AG04449 (cell line): Measurements from ENCODE around the gene NFASC.

Experiments used
- CTCF ChIA-PET: fragments of 350-600 bp; formaldehyde crosslinking; extraction: SDS; loops from one replicate; lab custom pipeline; 2021; ENCODE audit warnings: antibody characterized with exemption; lab: Yijun Ruan, JAX
- POLR2A ChIA-PET: fragments of 400-600, 350-600 bp; formaldehyde crosslinking; extraction: SDS; loops from one replicate; lab custom pipeline; 2020; ENCODE audit warnings: antibody characterized with exemption, inconsistent platforms; lab: Yijun Ruan, JAX
- DNase-seq: peaks from one replicate; pipeline ENCODE4 v3.0.0-alpha.2; 2010; ENCODE audit warnings: low read depth, low spot score
- H3K4me3 ChIP-seq: 2 replicates; pipeline ENCODE4 v1.5.1; 2011; ENCODE audit warnings: low read depth, mild to moderate bottlenecking, control low read depth, low read length
- CTCF ChIP-seq: IDR thresholded peaks from one replicate; pipeline ENCODE4 v1.5.1; 2011; ENCODE audit warnings: mild to moderate bottlenecking, moderate library complexity, low read length, control low read depth, inconsistent platforms; ENCODE audit not compliant: insufficient read depth; ENCODE audit errors: missing control alignments

NFASC gene

DNA sequence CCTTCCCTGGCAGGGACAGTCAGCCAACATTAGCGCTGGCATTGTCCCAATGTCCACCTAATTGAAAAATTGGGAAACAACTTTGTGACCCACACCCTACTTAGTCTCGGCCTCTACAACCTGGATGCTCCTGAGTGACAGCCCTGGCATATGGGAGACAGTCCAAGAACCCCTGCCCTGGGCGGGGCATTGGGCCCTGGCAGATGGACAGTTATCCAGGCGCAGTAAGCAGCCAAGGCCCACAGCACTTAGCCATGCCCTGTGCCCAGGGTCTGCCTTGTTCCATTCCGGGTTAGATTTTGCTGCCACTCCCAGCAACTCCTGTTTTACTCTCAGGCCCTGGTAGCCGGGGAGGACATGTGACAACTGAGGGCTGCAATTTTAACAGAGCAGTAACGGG lies 50.3 kb downstream of the NFASC start:
- ChIA-PET POLR2A (no interaction called here), CTCF (interaction anchor here (1.6 kb wide), 1 partner anchor 21 kb away, joined by 8 read pairs; no protein-coding TSS in a partner anchor)
- no peak overlapping the region for H3K4me3 ChIP-seq
- no peak for TF ChIP-seq CTCF
- no peak for DNase-seq

GRCh38 chr1:204921855-204922516 lies 51.3 kb downstream of the NFASC start:
- no peak overlapping the region for H3K4me3 ChIP-seq
- no peak for TF ChIP-seq CTCF
- ChIA-PET POLR2A (no interaction called here), CTCF (interaction anchor here (1.6 to 2.0 kb wide), 2 partner anchors 20 to 115 kb away, joined by 8 to 9 read pairs; no protein-coding TSS in a partner anchor)
- DNase-seq, result no peak

GRCh38 chr1:204923201-204923600 lies 52.5 kb downstream of the NFASC start:
- ChIA-PET POLR2A (interaction anchor here (0.5 kb wide), 1 partner anchor 56 kb away, joined by 3 read pairs; no protein-coding TSS in a partner anchor), CTCF (interaction anchor here (2.0 to 10.0 kb wide), 2 partner anchors 20 to 116 kb away, joined by 9 to 98 read pairs; no protein-coding TSS in a partner anchor)
- no peak for DNase-seq
- H3K4me3 ChIP-seq, result no peak overlapping the region
- no peak for TF ChIP-seq CTCF

GRCh38 chr1:204923626-204924012 lies 53.0 kb downstream of the NFASC start:
- ChIA-PET CTCF (interaction anchor here (1.4 to 10.0 kb wide), 3 partner anchors 20 to 116 kb away, joined by 4 to 98 read pairs (median 9); no protein-coding TSS in a partner anchor), POLR2A (no interaction called here)
- no peak overlapping the region for H3K4me3 ChIP-seq
- no peak for TF ChIP-seq CTCF
- DNase-seq, result no peak

GRCh38 chr1:204924013-204924759 lies 53.5 kb downstream of the NFASC start:
- DNase-seq, result no peak
- ChIA-PET POLR2A (no interaction called here), CTCF (interaction anchor here (1.1 to 10.0 kb wide), 6 partner anchors 19 to 332 kb away, joined by 3 to 98 read pairs (median 8); no protein-coding TSS in a partner anchor)
- no peak for TF ChIP-seq CTCF
- H3K4me3 ChIP-seq, result no peak overlapping the region

GRCh38 chr1:204925701-204926100 lies 55.0 kb downstream of the NFASC start:
- POLR2A ChIA-PET, result no interaction called here

More at GRCh38 chr1:204925701-204926100, 55.0 kb downstream of the NFASC start:
- no peak for DNase-seq
- H3K4me3 ChIP-seq, result no peak overlapping the region
- CTCF ChIA-PET, result interaction anchor here (1.1 to 10.0 kb wide), 4 partner anchors 17 to 331 kb away, joined by 3 to 98 read pairs (median 8); no protein-coding TSS in a partner anchor
- TF ChIP-seq CTCF, result no peak
